AG10803 (cell line): ENCODE data around the gene CCDC136.

Experiments used
- DNase-seq: peaks from one replicate; pipeline ENCODE4 v3.0.0; 2010; ENCODE audit warnings: low read depth
- H3K4me3 ChIP-seq: 2 replicates; pipeline ENCODE4 v1.5.1; 2011; ENCODE audit warnings: mild to moderate bottlenecking, low read length, control low read depth
- TF ChIP-seq, protein P1 (sequence below): conservative IDR thresholded peaks from 2 replicates; pipeline ENCODE4 v1.5.1; 2011; ENCODE audit warnings: mild to moderate bottlenecking, low read length, control low read depth, inconsistent platforms

The CCDC136 gene

GRCh38 chr7:128841171-128841690, 49.5 kb downstream of the CCDC136 start:
- H3K4me3 ChIP-seq, result no peak overlapping the region
- TF ChIP-seq, protein P1, sequence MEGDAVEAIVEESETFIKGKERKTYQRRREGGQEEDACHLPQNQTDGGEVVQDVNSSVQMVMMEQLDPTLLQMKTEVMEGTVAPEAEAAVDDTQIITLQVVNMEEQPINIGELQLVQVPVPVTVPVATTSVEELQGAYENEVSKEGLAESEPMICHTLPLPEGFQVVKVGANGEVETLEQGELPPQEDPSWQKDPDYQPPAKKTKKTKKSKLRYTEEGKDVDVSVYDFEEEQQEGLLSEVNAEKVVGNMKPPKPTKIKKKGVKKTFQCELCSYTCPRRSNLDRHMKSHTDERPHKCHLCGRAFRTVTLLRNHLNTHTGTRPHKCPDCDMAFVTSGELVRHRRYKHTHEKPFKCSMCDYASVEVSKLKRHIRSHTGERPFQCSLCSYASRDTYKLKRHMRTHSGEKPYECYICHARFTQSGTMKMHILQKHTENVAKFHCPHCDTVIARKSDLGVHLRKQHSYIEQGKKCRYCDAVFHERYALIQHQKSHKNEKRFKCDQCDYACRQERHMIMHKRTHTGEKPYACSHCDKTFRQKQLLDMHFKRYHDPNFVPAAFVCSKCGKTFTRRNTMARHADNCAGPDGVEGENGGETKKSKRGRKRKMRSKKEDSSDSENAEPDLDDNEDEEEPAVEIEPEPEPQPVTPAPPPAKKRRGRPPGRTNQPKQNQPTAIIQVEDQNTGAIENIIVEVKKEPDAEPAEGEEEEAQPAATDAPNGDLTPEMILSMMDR, result no peak
- DNase-seq, result no peak

DNA sequence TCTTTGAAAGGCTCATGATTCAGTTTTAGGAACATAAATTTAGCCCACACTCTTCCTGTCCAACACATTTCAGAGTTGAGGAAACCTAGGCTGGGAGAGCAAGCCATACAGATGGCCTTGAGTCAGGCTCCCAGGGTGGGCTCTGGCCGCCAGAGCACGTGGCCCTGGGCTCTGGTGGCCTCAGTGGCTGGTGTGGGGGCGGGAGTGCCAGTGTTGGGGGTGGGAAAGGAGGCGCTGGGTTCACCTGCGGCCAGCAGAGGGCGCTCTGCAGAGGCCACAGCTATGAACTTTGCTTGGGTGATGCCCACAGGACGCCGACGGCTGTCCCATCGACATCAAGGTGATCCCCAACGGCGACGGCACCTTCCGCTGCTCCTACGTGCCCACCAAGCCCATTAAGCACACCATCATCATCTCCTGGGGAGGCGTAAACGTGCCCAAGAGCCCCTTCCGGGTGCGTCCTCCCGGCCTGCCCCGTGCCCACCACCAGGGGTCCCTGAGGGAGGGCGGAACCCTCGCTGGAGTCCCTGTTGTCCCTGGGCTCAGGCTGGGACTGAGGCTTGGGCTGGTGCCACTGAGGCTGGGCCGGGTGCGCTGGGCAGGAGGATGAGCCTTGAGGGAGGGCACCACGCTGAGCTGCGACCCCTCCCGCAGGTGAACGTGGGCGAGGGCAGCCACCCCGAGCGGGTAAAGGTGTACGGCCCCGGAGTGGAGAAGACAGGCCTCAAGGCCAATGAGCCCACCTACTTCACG, 50.3 kb downstream of the CCDC136 start:
- peak; percentile 34 for DNase-seq
- TF ChIP-seq, protein P1, result peak; percentile 66
- H3K4me3 ChIP-seq, result no peak overlapping the region

GRCh38 chr7:128842674-128843641, 51.2 kb downstream of the CCDC136 start:
- TF ChIP-seq, protein P1, result no peak

GRCh38 chr7:128843938-128844621, 52.3 kb downstream of the CCDC136 start:
- no peak overlapping the region for H3K4me3 ChIP-seq
- no peak for DNase-seq
- TF ChIP-seq, protein P1, result no peak

More at GRCh38 chr7:128842674-128843641, 51.2 kb downstream of the CCDC136 start:
- no peak overlapping the region for H3K4me3 ChIP-seq
- no peak for DNase-seq

GRCh38 chr7:128844777-128845311, 53.1 kb downstream of the CCDC136 start:
- no peak for DNase-seq
- no peak overlapping the region for H3K4me3 ChIP-seq
- TF ChIP-seq, protein P1, result no peak

- no peak overlapping the region for H3K4me3 ChIP-seq
- no peak for DNase-seq
- TF ChIP-seq, protein P1, result no peak
Measured at GRCh38 chr7:128845475-128845874, 53.7 kb downstream of the CCDC136 start.
